GM12878 (cell line): ENCODE results near the gene ARL11.
"Not testable (repeated sequence)": the region's sequence is repeated elsewhere in the genome, so short reads cannot be mapped to it uniquely, and the experiment has no call there.

Source experiments
- CEBPB ChIP-seq, 2 experiments: fragments of 150-350 bp in 1 of 2; IDR thresholded peaks; 2 replicates each; pipeline ENCODE4 v1.6.1; 2012 to 2014; ENCODE audit warnings: low read depth in 2 of 2, low read length in 2 of 2, borderline replicate concordance in 1 of 2, inconsistent platforms in 1 of 2
- CTCF ChIP-seq, 3 experiments: IDR thresholded peaks in 2 of 3; conservative IDR thresholded peaks in 1 of 3; 2 replicates each; pipeline ENCODE4 v1.5.1; 2011; ENCODE audit warnings: low read depth in 3 of 3, low read length in 3 of 3, mild to moderate bottlenecking in 3 of 3, control low read depth in 2 of 3, moderate library complexity in 2 of 3, inconsistent platforms in 1 of 3, mixed read lengths in 1 of 3; ENCODE audit not compliant: control insufficient read depth in 2 of 3, insufficient read depth in 1 of 3; ENCODE audit errors: extremely low read depth in 1 of 3
- EP300 ChIP-seq, 2 experiments: fragments of 150-350 bp in 1 of 2; IDR thresholded peaks; 2 replicates each; pipeline ENCODE4 v1.6.1; 2011 to 2012; ENCODE audit warnings: low read depth in 2 of 2, low read length in 2 of 2, borderline replicate concordance in 1 of 2, improper control_type of control experiment in 1 of 2, inconsistent platforms in 1 of 2; ENCODE audit not compliant: control insufficient read depth in 1 of 2
- EZH2 ChIP-seq: IDR thresholded peaks from 2 replicates; pipeline ENCODE4 v1.6.1; 2012; ENCODE audit warnings: low read depth, mild to moderate bottlenecking, control low read depth, inconsistent platforms, low read length, borderline replicate concordance; ENCODE audit not compliant: control insufficient read depth
- MTA2 ChIP-seq: fragments of 450-650 bp; IDR thresholded peaks from 2 replicates; pipeline ENCODE4 v1.6.1; 2016; ENCODE audit warnings: low read depth, mild to moderate bottlenecking, moderate library complexity
- POLR2A ChIP-seq: IDR thresholded peaks from 2 replicates; pipeline ENCODE4 v1.6.1; 2011; ENCODE audit warnings: low read depth, mild to moderate bottlenecking, low read length
- REST ChIP-seq: IDR thresholded peaks from 2 replicates; pipeline ENCODE4 v1.6.1; 2012; ENCODE audit warnings: mild to moderate bottlenecking, low read depth, low read length
- TBL1XR1 ChIP-seq: IDR thresholded peaks from 2 replicates; pipeline ENCODE4 v1.6.1; 2012; ENCODE audit warnings: low read depth, low read length, improper control_type of control experiment
- USF2 ChIP-seq: IDR thresholded peaks from 2 replicates; pipeline ENCODE4 v1.6.1; 2011; ENCODE audit warnings: low read depth, low read length, improper control_type of control experiment, borderline replicate concordance
- ZNF217 ChIP-seq: fragments of 450-650 bp; IDR thresholded peaks from 2 replicates; pipeline ENCODE4 v1.6.1; 2017; ENCODE audit warnings: antibody characterized with exemption, mild to moderate bottlenecking
- ZSCAN29 ChIP-seq: fragments of 450-650 bp; IDR thresholded peaks from 2 replicates; pipeline ENCODE4 v1.6.1; 2017; ENCODE audit warnings: mild to moderate bottlenecking, moderate library complexity
- TF ChIP-seq, protein P1 (sequence below): fragments of 150-350 bp; IDR thresholded peaks from 2 replicates; pipeline ENCODE4 v1.6.1; 2016; ENCODE audit warnings: low read depth, low read length
- TF ChIP-seq, protein P2 (sequence below): IDR thresholded peaks from 2 replicates; pipeline ENCODE4 v1.6.1; 2012; ENCODE audit warnings: low read length, inconsistent platforms

DNA sequence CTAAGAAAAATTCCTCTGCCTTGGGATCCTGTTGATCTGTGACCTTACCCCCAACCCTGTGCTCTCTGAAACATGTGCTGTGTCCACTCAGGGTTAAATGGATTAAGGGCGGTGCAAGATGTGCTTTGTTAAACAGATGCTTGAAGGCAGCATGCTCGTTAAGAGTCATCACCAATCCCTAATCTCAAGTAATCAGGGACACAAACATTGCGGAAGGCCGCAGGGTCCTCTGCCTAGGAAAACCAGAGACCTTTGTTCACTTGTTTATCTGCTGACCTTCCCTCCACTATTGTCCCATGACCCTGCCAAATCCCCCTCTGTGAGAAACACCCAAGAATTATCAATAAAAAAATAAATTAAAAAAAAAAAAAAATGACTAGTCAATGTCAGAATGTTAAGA, 34.4 kb upstream of the ARL11 start:
- TF ChIP-seq TBL1XR1; CTCF (IDR thresholded peaks at IDR 0.05 in 2 of 3, conservative IDR thresholded peaks at IDR 0.05 in 1 of 3; ENCODE audit: control insufficient read depth in 2 of 3, extremely low read depth in 1 of 3, insufficient read depth in 1 of 3, low read depth in 3 of 3, low read length in 3 of 3); ZNF217; MTA2; USF2; REST; EP300 (IDR thresholded peaks at IDR 0.05; ENCODE audit: borderline replicate concordance in 1 of 2, control insufficient read depth in 1 of 2, low read depth in 2 of 2, low read length in 2 of 2); ZSCAN29; POLR2A; CEBPB (IDR thresholded peaks at IDR 0.05; ENCODE audit: borderline replicate concordance in 1 of 2, low read depth in 2 of 2, low read length in 2 of 2); EZH2: not testable (repeated sequence)
- TF ChIP-seq, protein P1, sequence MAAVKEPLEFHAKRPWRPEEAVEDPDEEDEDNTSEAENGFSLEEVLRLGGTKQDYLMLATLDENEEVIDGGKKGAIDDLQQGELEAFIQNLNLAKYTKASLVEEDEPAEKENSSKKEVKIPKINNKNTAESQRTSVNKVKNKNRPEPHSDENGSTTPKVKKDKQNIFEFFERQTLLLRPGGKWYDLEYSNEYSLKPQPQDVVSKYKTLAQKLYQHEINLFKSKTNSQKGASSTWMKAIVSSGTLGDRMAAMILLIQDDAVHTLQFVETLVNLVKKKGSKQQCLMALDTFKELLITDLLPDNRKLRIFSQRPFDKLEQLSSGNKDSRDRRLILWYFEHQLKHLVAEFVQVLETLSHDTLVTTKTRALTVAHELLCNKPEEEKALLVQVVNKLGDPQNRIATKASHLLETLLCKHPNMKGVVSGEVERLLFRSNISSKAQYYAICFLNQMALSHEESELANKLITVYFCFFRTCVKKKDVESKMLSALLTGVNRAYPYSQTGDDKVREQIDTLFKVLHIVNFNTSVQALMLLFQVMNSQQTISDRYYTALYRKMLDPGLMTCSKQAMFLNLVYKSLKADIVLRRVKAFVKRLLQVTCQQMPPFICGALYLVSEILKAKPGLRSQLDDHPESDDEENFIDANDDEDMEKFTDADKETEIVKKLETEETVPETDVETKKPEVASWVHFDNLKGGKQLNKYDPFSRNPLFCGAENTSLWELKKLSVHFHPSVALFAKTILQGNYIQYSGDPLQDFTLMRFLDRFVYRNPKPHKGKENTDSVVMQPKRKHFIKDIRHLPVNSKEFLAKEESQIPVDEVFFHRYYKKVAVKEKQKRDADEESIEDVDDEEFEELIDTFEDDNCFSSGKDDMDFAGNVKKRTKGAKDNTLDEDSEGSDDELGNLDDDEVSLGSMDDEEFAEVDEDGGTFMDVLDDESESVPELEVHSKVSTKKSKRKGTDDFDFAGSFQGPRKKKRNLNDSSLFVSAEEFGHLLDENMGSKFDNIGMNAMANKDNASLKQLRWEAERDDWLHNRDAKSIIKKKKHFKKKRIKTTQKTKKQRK = not testable (repeated sequence)
- TF ChIP-seq, protein P2, sequence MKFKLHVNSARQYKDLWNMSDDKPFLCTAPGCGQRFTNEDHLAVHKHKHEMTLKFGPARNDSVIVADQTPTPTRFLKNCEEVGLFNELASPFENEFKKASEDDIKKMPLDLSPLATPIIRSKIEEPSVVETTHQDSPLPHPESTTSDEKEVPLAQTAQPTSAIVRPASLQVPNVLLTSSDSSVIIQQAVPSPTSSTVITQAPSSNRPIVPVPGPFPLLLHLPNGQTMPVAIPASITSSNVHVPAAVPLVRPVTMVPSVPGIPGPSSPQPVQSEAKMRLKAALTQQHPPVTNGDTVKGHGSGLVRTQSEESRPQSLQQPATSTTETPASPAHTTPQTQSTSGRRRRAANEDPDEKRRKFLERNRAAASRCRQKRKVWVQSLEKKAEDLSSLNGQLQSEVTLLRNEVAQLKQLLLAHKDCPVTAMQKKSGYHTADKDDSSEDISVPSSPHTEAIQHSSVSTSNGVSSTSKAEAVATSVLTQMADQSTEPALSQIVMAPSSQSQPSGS = not testable (repeated sequence)
